Suppressor macrophage treated with lipopolysaccharide for 1 hour (primary cell): ENCODE data around the gene TRPV6.

Experiments
- DNase-seq, 3 donors: peaks; one replicate each; pipeline ENCODE4 v3.0.0-alpha.2; 2020 to 2022

TRPV6 gene

GRCh38 chr7:142906643-142907042 is 21.1 kb upstream of the TRPV6 start:
- no peak for DNase-seq

GRCh38 chr7:142905759-142906158 is 20.2 kb upstream of the TRPV6 start:
- no peak for DNase-seq

GRCh38 chr7:142904128-142904527 is 18.6 kb upstream of the TRPV6 start:
- no peak for DNase-seq

- DNase-seq, result no peak
Measured at GRCh38 chr7:142901426-142902259, 16.1 kb upstream of the TRPV6 start.

GRCh38 chr7:142899661-142900060 is 14.1 kb upstream of the TRPV6 start:
- DNase-seq, result no peak

GRCh38 chr7:142898377-142899170 is 13.0 kb upstream of the TRPV6 start:
- DNase-seq, result no peak

- DNase-seq, result no peak
Measured at GRCh38 chr7:142897691-142898090, 12.1 kb upstream of the TRPV6 start.

GRCh38 chr7:142896741-142897379 is 11.3 kb upstream of the TRPV6 start:
- no peak for DNase-seq

- DNase-seq, result no peak
Measured at GRCh38 chr7:142896151-142896550, 10.6 kb upstream of the TRPV6 start.

GRCh38 chr7:142894985-142895593 is 9.5 kb upstream of the TRPV6 start:
- DNase-seq, result no peak

GRCh38 chr7:142894112-142894984 is 8.8 kb upstream of the TRPV6 start:
- DNase-seq, result no peak

- DNase-seq, result no peak
Measured at GRCh38 chr7:142892951-142893350, 7.4 kb upstream of the TRPV6 start.

- no peak for DNase-seq
Measured at GRCh38 chr7:142891490-142892082, 6.0 kb upstream of the TRPV6 start.

- DNase-seq, result no peak
Measured at GRCh38 chr7:142890874-142891485, 5.4 kb upstream of the TRPV6 start.

- DNase-seq, result no peak
Measured at GRCh38 chr7:142889816-142890215, 4.3 kb upstream of the TRPV6 start.

GRCh38 chr7:142887282-142888015 is 1.9 kb upstream of the TRPV6 start:
- no peak for DNase-seq

GRCh38 chr7:142886866-142887265 is 1.3 kb upstream of the TRPV6 start:
- DNase-seq, result no peak

- peak; percentile 53 to 75 (median 68) for DNase-seq
Measured at GRCh38 chr7:142884286-142884640, 1.3 kb downstream of the TRPV6 start.

GRCh38 chr7:142883571-142884285 is 1.8 kb downstream of the TRPV6 start:
- no peak for DNase-seq

GRCh38 chr7:142883145-142883544 is 2.4 kb downstream of the TRPV6 start:
- no peak for DNase-seq
